HG03432 (cell line): ENCODE data around the gene KDM1A.

Experiments
- ATAC-seq: cut with Tn5 transposase; IDR thresholded peaks from one replicate; pipeline ENCODE4 v1.9.1; 2021; ENCODE audit warnings: mild to moderate bottlenecking, moderate library complexity; ENCODE audit not compliant: unreplicated experiment

The KDM1A gene

DNA sequence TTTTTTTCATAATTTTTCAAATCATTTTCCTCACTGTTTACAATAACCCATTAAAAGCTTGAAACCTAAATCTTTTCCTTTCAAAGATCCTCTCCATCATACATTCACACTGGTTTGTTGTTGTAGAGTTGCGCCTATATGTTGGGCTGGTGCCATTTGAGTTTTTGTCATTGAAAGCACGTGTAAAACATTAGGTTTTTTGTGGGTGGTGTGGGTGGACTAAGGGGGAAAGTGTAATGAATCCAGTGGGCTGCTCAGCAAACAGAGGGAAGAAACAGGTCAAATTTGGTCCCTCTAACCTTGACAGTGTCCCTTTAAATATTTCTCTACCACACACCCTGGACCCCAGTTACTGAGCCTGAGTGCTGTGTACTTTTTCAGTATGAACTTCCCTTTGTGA lies 46.8 kb downstream of the KDM1A start:
- no peak for ATAC-seq

DNA sequence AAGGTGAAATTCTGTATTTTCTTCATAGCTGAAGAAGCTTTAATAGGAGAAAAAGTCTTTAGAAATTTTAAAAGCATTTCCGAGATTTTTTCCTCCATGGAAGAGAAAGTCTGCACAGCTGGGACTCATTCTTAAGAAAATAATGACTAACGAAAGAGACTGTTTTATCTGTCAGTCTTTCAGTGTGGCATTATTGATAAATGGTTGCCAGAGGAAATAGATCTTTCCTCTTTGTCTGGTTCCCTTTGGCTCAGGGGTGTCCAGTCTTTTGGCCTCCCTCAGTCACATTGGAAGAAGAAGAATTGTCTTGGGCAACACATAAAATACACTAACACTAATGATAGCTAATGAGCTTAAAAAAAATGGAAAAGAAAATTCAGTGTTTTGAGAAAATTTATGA lies 49.9 kb downstream of the KDM1A start:
- ATAC-seq: no peak

DNA sequence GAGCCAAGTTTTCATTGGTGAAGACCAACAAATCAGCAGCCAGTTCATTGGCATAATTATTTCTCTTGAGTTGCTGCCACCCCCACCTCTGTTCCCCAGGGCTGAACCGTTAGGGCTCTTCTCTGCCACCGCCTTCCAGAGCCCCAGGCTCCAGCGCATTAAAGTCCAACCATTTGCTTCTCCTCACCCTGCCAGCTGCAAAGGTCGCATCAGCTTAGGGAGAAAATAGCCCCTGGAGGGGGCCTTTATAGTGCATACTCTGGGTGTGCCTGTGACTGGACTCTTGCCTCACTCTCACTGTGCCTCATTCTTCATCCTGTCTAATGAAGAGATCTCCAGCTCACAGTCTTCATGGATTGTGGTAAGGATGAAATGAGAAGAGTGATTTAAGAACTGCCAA lies 50.4 kb downstream of the KDM1A start:
- no peak for ATAC-seq

DNA sequence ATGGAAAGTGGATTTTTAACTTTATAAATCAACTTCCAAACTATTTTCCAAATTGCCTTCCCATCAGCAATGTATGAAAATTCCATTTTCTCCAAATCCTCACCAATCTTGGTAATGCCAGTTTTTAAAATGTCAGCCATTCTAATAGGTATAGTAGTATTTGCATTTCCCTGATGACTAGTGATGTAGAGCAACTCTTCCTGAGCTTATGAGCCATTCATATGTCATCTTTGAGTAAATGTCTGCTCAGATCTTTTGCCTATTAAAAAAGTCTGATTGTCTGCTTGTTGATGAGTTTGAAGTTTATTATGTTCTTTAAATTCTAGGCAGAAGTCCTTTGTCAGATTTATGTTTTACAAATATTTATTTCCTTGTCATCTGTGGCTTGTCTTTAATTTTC lies 54.7 kb downstream of the KDM1A start:
- ATAC-seq: no peak

DNA sequence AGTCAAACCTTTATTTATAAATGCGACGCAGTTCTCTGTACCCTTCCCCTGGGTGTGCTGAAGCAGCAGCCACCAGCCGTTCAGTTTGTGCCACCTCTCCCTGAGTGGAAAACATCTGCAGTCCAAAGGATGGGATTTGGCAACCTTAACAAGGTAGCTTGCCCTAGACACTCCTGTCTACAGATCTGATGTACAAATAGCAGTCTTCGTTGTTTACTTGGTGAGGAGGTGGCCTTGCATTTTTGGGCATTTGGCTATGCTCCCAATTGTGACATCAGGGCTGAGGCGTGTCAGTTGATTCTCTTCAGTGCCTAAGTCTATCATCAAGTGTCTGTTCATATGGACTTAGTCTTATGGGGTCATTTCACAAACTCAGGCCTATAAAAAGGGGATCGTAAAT lies 59.8 kb downstream of the KDM1A start:
- ATAC-seq: no peak

DNA sequence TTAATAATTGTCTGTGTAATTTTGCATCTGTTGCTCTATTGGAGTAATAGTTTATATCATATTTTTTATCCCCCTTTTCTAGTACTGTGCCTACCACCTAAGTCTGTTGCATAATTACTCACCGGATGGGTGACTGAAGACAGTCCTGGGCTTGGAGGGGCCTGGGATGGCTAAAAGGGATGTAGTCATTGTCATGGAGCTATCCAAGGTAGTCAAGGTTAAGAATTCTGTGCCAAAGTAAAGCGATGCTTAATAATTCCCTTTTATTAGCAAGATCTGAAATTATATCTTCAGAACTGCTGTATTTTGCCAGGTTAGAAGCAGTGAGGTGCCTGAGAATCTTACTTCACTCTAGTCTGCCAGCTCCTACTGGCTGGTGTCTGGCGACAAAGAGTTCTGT lies 61.6 kb downstream of the KDM1A start:
- ATAC-seq: no peak

DNA sequence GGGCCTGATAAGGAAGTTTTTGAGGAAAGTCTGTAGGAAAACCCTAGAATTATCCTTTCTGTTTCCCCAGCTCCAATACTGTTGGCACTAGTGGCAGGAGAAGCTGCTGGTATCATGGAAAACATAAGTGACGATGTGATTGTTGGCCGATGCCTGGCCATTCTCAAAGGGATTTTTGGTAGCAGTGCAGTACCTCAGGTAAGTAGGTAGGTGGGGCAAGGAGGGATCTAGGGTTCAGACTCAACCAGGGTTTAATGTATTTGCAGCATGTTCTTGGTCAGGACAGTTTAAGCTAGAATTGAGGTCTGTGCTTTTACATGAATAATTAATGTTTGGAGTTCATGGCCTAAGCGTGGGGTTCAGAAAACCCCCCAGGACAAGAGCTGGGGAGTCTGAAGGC lies 62.1 kb downstream of the KDM1A start:
- ATAC-seq: no peak

DNA sequence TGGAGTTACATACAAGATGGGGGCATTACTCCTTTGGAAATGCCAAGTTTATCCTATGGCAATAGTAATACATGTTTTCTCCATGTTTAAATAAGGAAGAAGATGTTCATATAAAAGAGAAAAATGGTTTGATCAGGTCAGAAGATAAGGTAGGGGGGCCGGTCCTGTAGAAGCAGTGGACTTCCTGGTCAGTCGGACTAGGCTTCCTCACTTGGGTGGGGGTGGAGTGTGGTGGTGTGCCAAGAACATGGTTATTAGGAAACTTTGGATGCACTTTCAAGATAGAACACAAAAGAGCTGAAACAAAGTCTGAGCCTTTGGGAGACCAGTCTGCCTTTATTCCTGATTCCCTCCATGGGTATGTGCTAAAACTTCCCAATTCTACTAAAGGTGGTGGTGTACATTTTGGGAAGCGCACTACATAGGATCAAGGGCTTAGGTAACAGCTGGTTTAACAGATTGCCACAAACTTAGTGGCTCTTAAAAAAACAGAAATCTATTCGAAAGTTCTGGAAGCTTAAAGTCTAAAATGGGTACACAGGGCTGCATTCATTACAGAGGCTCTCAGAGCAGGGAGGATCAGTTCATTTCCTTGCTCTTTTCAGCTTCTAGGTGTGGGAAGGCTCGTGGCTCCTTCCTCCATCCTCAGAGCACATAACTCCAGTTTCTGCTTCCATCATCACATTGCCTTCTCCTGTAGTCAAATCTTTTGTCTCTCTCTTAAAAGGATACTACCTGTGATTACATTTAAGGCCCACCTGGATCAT lies 64.6 kb downstream of the KDM1A start:
- no peak for ATAC-seq

DNA sequence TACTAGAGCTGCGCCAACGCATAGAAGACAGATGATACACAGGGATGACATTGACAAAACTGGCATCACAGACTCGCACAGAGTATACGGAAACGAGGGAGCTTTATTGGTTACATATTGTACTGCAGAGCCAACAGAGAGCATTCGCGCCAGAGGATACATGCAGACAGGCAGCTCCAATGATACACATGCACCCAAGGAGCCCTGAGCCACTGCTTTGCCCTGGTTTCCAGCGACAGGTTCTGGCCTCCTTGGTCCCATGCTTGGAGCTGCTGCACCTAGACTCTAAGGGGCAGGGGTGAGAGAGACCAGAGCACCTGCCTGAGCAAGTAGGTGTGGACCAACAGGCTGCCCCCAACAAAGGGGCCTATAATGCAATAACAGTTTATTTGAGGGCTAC lies 65.6 kb downstream of the KDM1A start:
- ATAC-seq: no peak

DNA sequence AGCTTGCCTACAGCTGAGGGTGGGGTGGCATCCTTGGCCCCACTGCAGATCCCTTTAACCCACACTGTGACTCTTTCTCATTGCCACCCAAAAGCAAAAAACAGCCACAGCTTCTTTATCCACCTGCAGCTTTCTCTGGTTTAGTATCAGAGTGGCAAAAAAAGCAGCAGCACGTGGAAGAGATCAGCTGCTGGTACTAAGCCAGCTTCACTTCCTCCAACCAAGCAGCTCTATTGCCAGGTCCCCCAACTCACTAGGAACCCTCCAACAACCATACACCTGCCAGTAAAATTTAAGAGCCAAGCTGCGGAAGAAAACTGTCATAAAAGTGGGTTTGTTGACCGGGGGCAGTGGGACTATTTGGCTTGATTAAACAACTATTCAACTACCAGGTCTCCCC lies 66.4 kb downstream of the KDM1A start:
- ATAC-seq: no peak

DNA sequence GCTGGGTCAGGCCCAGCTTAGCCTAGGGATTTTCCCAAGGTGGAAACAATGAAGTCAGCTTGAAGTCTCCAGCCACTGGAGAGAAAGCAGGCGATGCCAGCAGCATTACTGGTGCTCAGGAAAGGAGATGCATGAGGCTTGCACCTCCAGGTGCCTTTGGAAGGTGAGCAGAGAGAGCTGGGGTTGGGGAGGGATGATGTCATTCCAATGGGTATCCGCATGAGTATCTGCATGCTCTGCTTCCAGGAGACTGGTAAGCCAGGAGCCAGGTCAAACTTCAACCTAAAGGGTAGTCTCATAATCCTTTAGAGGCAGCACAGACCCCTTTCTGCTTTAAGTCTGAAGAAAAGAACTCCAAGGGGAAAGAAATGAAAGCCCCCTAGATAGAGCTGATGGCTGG lies 68.8 kb downstream of the KDM1A start:
- ATAC-seq: no peak

DNA sequence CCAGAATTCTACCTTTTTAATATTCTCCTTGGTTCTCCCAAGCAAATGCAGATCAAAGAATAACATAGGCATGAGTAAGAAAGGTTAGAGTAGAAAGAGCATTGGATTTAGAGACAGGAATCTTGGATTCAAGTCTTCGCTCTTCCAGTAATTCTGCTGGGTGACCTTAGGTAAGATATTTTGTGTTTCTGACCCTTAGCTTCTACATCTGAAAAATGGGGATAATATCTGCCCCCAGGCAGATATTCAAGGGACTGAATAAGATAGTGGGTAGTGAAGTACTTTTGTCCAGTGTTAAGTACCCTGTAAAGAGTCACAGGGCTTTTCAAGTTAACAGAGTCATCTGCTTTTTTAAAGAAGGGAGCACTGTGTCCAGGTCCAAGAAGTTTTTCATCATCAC lies 70.8 kb downstream of the KDM1A start:
- ATAC-seq: no peak

DNA sequence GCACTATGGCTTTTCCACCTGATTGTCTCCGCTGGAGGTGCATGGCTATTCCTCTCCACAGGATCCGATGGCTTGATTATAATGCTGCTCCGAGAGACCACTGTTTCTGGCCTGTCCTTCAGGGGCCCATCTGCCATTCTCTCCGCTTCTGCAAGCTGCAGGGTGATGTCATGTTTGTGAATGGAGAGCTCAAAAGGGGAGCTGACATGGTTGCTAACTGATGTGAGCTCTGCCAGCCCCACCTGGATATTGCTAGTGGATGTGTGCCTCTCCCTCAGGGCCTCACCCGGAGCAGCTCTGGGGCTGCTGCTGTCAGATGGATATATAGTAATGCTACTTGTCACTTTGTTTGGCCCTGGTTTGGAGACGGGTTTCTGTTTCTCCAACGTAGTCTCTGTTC lies 72.3 kb downstream of the KDM1A start:
- no peak for ATAC-seq

DNA sequence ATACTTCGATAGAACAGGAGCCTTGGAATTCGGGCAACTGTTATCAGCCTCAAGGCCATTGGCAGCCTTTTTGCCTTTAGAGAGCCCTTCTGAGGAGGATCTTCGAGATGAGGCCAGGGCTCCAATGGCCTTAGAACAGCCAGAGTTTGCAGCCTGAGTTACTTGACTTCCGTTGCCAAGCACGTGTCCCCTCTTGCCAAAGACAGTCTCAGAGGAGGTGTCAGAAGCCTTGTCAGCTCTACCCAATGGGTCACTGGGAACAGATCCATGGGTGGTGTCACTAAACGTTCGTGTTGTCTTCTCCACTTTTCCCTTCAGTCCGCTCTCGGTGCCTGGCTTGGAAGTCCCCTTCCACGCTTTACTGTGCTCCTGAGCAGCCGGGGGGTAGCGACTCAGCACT lies 73.2 kb downstream of the KDM1A start:
- no peak for ATAC-seq

DNA sequence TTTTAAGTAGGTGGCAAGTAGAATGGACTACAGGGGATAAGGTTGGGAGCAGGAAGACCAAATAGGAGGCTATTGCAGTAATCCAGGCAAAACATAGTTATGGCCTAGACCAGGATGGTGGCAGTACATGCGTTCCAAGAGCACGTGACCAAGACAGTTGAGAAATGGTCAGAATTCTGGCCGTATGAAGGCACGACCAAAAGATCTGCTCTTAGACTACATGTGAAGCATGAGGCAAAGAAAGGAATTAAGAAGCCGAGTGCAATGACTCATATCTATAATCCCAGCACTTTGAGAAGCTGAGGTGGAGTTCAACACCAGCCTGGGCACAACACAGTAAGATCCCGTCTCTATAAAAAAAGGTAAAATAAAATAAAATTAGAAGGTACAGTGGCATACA lies 78.0 kb downstream of the KDM1A start:
- no peak for ATAC-seq

DNA sequence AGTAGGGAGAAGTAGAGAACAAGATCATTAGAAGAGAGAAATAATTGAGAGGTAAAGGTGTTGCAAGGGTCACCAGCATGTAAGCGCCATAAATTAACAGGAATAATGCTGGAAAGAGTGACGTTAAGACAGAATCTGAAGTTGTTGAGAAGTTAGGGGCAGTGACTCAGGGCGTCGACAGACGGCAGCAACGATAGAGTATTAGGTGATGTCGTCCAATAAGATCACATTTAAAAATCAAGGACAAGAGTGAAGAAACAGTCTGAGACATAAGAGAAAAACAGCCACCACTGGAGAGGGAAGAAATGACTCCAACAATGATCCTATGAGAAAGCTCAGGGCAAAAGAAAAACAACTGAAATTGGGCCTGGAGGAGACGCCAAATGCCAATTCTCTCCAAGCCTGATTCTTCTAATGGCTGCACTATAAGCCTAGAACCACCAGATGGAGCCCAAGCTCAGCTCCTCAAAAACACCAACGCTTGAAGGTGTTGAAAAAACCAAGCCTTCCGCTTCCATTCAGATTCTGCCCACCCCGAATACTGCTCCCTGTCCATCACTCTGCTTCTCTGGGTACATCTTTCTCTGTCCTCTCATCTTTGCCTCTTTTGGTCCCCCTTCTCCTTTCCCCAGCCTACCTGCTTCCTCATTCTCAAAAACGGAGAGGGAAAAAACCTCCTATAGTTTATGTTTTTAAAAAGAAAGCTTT lies 79.3 kb downstream of the KDM1A start:
- no peak for ATAC-seq

DNA sequence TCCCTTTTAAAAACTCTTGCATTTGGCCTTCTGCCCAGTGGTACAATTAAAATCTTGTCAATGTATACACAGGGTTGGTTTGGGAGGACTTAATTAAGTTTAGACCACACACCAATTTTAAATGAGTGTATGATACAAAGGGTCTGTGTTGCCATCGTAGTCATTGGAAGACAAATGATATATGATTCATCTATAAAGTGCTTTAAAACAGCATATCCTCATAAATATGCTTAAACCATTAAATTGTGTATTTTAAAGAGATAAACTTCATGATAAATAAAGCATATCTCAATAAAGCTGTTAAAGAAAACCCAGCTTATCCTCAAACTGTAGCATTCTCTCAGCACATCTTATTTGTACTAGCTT lies 79.9 kb downstream of the KDM1A start:
- no peak for ATAC-seq

DNA sequence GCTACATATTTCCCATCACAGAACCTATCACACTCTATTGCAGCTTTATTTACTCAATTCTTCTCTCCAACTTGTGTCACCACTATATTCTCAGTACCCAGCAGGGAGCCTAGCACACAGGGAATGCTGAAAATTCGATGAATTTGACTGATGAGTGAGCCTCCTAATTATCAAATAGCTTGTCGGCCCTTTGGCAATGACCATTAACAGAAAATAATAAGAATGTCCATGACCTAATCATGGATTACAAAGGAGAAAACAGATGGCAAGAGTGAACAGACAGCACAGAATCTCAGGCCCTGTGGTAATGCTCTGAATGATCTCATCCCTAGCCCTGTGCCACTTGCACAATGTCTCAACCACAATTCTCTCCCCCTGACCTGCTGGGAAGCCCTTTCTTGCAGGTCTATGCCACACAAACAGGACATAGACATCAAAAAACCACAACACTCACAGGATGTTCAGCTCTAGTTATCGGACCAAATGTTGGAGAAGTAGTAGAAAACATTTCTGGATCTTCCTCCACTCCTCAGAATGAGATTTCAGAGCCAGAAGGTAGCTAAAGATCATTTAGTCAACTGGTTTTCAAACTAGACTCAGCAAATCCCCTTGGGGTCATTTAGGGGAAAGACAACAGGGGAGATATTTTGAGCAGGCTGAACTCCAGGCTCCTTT lies 80.9 kb downstream of the KDM1A start:
- ATAC-seq: no peak

DNA sequence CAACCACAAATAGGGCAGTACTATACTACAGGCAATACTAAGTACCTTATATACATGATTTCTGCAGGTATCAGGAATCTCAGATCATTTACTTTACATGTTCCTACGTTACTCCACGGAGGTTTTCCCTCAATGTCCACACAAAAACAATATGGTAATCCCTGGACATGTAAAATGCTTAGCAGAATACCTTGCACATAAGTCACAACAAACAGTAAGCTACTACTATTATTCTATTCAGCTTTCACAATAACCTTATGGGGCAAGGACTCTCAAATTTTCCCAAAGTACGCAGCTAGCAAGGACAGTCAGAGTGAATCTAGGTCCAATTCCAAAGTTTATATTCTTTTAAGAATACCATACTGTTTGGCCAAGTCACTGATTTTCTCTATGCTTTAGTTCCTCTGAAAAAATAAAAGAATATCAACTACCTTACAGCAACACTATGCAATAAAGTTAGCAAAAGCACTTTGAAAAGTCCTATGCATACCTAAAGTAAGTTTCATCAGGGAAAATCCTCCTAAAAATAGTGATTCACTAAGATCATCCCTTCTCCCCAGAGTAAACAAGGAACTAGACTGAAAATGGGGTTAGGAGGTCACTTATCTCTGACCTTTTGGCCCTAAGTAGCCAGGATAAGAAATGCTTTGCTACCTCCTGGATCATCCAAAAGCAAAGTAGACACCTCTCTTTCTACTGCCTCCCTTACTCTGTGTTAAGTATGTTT lies 82.0 kb downstream of the KDM1A start:
- ATAC-seq: no peak

DNA sequence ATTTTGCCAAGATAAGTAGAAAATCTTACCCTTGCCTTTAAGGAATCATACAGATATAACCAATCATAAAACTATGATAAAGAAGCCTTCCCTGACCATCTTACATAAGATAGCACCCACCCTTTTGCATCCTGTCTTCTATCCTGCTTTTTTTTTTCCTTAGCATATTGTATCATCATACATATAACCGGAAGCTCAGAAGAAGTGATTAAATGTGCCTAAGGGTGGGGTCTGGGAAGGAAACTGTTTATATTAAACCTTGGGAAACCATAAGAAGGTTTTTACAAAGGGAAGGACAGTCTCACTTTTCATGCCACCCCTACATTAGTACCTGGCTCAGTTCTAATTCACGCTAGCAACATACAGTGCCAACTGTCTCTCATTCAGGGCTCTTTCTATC lies 82.6 kb downstream of the KDM1A start:
- ATAC-seq: no peak

DNA sequence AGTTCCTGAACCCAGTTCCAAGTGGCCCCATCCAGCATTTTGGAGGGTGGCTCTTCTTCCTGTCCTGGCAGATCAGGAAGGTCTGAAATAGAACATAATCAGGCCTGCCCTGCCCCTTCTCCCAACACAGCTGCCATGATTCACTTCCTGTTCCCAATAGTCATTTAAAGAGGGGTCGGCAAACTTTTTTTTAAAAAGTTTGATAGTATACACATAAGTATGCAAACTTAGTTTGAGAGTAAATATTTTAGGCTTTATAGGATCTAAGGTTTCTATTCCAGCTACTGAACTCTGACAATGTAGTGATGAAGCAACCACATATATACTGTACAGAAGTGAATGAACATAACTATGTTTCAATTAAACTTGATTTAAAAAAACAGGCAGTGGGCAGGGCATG lies 83.0 kb downstream of the KDM1A start:
- ATAC-seq: no peak
